ENCODE measurements around the gene FBN2. TPM values are rescaled to one million over a fixed set of nuclear protein-coding genes. Genes with fewer than 3 reads are reported as not detected.

Gene FBN2
- polyA plus RNA-seq, 1 donor from 2014 or later: 1.6 TPM

GRCh38 chr5:128258372-128258771, 279.7 kb downstream of the FBN2 start:
- H4K20me1 ChIP-seq (ENCODE audit: insufficient read depth): no peaks in the 10 kb centered on the region
- H3K9me3 ChIP-seq (ENCODE audit: low read length): no peaks in the 10 kb centered on the region
- H3K4me3 ChIP-seq (ENCODE audit: low read length): no peak overlapping the region
- H3K36me3 ChIP-seq (ENCODE audit: insufficient read depth, low read length): no peaks in the 10 kb centered on the region
- no peaks in the 10 kb centered on the region for H3K79me2 ChIP-seq (replicated peaks; ENCODE audit: insufficient read depth, low read length)
- H3K9ac ChIP-seq (ENCODE audit: low read length): no peak overlapping the region
- H2AFZ ChIP-seq (ENCODE audit: low read depth, low read length): no peak overlapping the region
- no peaks in the 10 kb centered on the region for H3K9me2 ChIP-seq (ENCODE audit: insufficient read depth, low read length)
- TF ChIP-seq TAF1 (IDR thresholded peaks at IDR 0.05; ENCODE audit: low read depth) (no peak), EP300 (conservative IDR thresholded peaks at IDR 0.05; ENCODE audit: poor library complexity, severe bottlenecking) (no peak), MXI1 (conservative IDR thresholded peaks at IDR 0.05; ENCODE audit: poor library complexity, severe bottlenecking) (no peak)
- TF ChIP-seq, protein P1, sequence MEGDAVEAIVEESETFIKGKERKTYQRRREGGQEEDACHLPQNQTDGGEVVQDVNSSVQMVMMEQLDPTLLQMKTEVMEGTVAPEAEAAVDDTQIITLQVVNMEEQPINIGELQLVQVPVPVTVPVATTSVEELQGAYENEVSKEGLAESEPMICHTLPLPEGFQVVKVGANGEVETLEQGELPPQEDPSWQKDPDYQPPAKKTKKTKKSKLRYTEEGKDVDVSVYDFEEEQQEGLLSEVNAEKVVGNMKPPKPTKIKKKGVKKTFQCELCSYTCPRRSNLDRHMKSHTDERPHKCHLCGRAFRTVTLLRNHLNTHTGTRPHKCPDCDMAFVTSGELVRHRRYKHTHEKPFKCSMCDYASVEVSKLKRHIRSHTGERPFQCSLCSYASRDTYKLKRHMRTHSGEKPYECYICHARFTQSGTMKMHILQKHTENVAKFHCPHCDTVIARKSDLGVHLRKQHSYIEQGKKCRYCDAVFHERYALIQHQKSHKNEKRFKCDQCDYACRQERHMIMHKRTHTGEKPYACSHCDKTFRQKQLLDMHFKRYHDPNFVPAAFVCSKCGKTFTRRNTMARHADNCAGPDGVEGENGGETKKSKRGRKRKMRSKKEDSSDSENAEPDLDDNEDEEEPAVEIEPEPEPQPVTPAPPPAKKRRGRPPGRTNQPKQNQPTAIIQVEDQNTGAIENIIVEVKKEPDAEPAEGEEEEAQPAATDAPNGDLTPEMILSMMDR (IDR thresholded peaks at IDR 0.05; ENCODE audit: poor library complexity, severe bottlenecking): no peak
- no peaks in the 10 kb centered on the region for H3K27me3 ChIP-seq (ENCODE audit: insufficient read depth, low read depth, low read length)
- H3K27ac ChIP-seq (ENCODE audit: low read length): no peak overlapping the region
- no peak overlapping the region for H3K4me2 ChIP-seq (ENCODE audit: low read length)
- H3F3A ChIP-seq (ENCODE audit: insufficient read depth, low read length, poor library complexity, severe bottlenecking): no peaks in the 10 kb centered on the region

DNA sequence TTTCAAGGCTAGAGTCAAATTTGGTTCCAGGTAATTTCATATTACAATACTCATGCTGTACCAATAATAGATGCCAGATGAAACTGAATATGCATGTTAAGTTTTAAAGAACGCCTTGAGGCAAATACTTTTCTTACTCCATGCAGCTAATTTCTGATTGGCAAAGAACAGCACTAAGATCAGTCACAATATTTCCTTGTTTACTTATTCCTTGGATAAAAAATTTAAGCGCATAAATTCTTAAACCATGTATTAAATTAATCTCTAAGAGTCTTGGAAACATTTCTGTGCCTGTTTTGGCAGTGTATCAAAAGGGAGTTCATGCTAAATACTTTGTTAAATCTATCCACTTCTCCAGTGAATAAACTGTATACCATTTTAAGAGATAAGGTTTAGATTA, 281.0 kb downstream of the FBN2 start:
- H3K27me3 ChIP-seq (ENCODE audit: insufficient read depth, low read depth, low read length): no peaks in the 10 kb centered on the region
- no peaks in the 10 kb centered on the region for H3F3A ChIP-seq (ENCODE audit: insufficient read depth, low read length, poor library complexity, severe bottlenecking)
- H3K4me3 ChIP-seq (ENCODE audit: low read length): no peak overlapping the region
- H3K9me2 ChIP-seq (ENCODE audit: insufficient read depth, low read length): no peaks in the 10 kb centered on the region
- no peaks in the 10 kb centered on the region for H3K9me3 ChIP-seq (ENCODE audit: low read length)
- H3K27ac ChIP-seq (ENCODE audit: low read length): no peak overlapping the region
- no peak overlapping the region for H2AFZ ChIP-seq (ENCODE audit: low read depth, low read length)
- H3K4me2 ChIP-seq (ENCODE audit: low read length): no peak overlapping the region
- TF ChIP-seq SMC3 (conservative IDR thresholded peaks at IDR 0.05; ENCODE audit: poor library complexity) (no peak), POLR2AphosphoS5 (IDR thresholded peaks at IDR 0.05) (no peak), EP300 (conservative IDR thresholded peaks at IDR 0.05; ENCODE audit: poor library complexity, severe bottlenecking) (no peak), TAF1 (IDR thresholded peaks at IDR 0.05; ENCODE audit: low read depth) (no peak), RAD21 (conservative IDR thresholded peaks at IDR 0.05) (no peak), EZH2 (IDR thresholded peaks at IDR 0.05; ENCODE audit: borderline replicate concordance, insufficient read depth, low read length, poor library complexity, severe bottlenecking) (no peak)
- TF ChIP-seq, protein P2, sequence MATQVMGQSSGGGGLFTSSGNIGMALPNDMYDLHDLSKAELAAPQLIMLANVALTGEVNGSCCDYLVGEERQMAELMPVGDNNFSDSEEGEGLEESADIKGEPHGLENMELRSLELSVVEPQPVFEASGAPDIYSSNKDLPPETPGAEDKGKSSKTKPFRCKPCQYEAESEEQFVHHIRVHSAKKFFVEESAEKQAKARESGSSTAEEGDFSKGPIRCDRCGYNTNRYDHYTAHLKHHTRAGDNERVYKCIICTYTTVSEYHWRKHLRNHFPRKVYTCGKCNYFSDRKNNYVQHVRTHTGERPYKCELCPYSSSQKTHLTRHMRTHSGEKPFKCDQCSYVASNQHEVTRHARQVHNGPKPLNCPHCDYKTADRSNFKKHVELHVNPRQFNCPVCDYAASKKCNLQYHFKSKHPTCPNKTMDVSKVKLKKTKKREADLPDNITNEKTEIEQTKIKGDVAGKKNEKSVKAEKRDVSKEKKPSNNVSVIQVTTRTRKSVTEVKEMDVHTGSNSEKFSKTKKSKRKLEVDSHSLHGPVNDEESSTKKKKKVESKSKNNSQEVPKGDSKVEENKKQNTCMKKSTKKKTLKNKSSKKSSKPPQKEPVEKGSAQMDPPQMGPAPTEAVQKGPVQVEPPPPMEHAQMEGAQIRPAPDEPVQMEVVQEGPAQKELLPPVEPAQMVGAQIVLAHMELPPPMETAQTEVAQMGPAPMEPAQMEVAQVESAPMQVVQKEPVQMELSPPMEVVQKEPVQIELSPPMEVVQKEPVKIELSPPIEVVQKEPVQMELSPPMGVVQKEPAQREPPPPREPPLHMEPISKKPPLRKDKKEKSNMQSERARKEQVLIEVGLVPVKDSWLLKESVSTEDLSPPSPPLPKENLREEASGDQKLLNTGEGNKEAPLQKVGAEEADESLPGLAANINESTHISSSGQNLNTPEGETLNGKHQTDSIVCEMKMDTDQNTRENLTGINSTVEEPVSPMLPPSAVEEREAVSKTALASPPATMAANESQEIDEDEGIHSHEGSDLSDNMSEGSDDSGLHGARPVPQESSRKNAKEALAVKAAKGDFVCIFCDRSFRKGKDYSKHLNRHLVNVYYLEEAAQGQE (IDR thresholded peaks at IDR 0.05; ENCODE audit: borderline replicate concordance): no peak
- H3K79me2 ChIP-seq (replicated peaks; ENCODE audit: insufficient read depth, low read length): no peaks in the 10 kb centered on the region
- no peaks in the 10 kb centered on the region for H3K36me3 ChIP-seq (ENCODE audit: insufficient read depth, low read length)
- H4K20me1 ChIP-seq (ENCODE audit: insufficient read depth): no peaks in the 10 kb centered on the region
- H3K9ac ChIP-seq (ENCODE audit: low read length): no peak overlapping the region

GRCh38 chr5:128254789-128255188, 283.3 kb downstream of the FBN2 start:
- H3K27ac ChIP-seq (ENCODE audit: low read length): no peak overlapping the region

More at GRCh38 chr5:128254789-128255188, 283.3 kb downstream of the FBN2 start:
- Histone ChIP-seq H2AFZ (ENCODE audit: low read depth, low read length) (no peak overlapping the region), H3K79me2 (replicated peaks; ENCODE audit: insufficient read depth, low read length) (no peaks in the 10 kb centered on the region), H3K9me3 (ENCODE audit: low read length) (no peaks in the 10 kb centered on the region), H3F3A (ENCODE audit: insufficient read depth, low read length, poor library complexity, severe bottlenecking) (no peaks in the 10 kb centered on the region), H3K9me2 (ENCODE audit: insufficient read depth, low read length) (no peaks in the 10 kb centered on the region), H3K9ac (ENCODE audit: low read length) (no peak overlapping the region), H3K27me3 (ENCODE audit: insufficient read depth, low read depth, low read length) (no peaks in the 10 kb centered on the region), H3K4me2 (ENCODE audit: low read length) (no peak overlapping the region), H3K36me3 (ENCODE audit: insufficient read depth, low read length) (no peaks in the 10 kb centered on the region), H4K20me1 (ENCODE audit: insufficient read depth) (no peaks in the 10 kb centered on the region), H3K4me3 (ENCODE audit: low read length) (no peak overlapping the region)
- TF ChIP-seq RAD21 (conservative IDR thresholded peaks at IDR 0.05): no peak
- no peak for TF ChIP-seq EP300 (conservative IDR thresholded peaks at IDR 0.05; ENCODE audit: poor library complexity, severe bottlenecking)
- no peak for TF ChIP-seq POLR2AphosphoS5 (IDR thresholded peaks at IDR 0.05)
- TF ChIP-seq SMC3 (conservative IDR thresholded peaks at IDR 0.05; ENCODE audit: poor library complexity): no peak
- no peak for TF ChIP-seq EZH2 (IDR thresholded peaks at IDR 0.05; ENCODE audit: borderline replicate concordance, insufficient read depth, low read length, poor library complexity, severe bottlenecking)
